Thoracic aorta (tissue), 2 donors: ENCODE measurements around the gene PTRH1. TPM values are rescaled to one million over a fixed set of nuclear protein-coding genes. Genes with fewer than 3 reads are reported as not detected.

Experiments
- ATAC-seq: fragments of 150-250 bp; one replicate; pipeline ENCODE4 v1.8.0; 2017; ENCODE audit warnings: low read depth; ENCODE audit not compliant: insufficient number of reproducible peaks, low FRiP score
- DNase-seq: peaks from one replicate; pipeline ENCODE4 v3.0.0-alpha.2; 2020; ENCODE audit warnings: low spot score
- H3K27ac ChIP-seq, 2 donors: fragments of 200-600 bp; sonication (generic); 1 replicate in 1 of 2; 2 replicates in 1 of 2; pipeline ENCODE4 v1.5.1; 2016; ENCODE audit warnings: mild to moderate bottlenecking in 2 of 2, moderate library complexity in 2 of 2
- H3K27me3 ChIP-seq: fragments of 200-600 bp; sonication (generic); replicated peaks from 2 replicates; pipeline ENCODE4 v1.6.0; 2016; ENCODE audit warnings: mild to moderate bottlenecking; ENCODE audit not compliant: insufficient read depth
- H3K36me3 ChIP-seq: fragments of 200-600 bp; sonication (generic); one replicate; pipeline ENCODE4 v1.5.1; 2016
- H3K4me1 ChIP-seq, 2 donors: fragments of 200-600 bp; sonication (generic); 1 replicate in 1 of 2; 2 replicates in 1 of 2; pipeline versions ENCODE4 v1.5.1 to v1.6.0; 2016; ENCODE audit warnings: low read depth in 2 of 2, mild to moderate bottlenecking in 1 of 2; ENCODE audit not compliant: control insufficient read depth in 1 of 2
- H3K4me3 ChIP-seq: fragments of 200-600 bp; sonication (generic); 2 replicates; pipeline ENCODE4 v1.5.1; 2016; ENCODE audit warnings: mild to moderate bottlenecking
- H3K9me3 ChIP-seq: fragments of 200-600 bp; sonication (generic); 2 replicates; pipeline ENCODE4 v1.5.1; 2016
- total RNA-seq, 2 donors: library from RNA; depleted of rRNA; stranded (reverse); fragments of >200 nt; gene quantifications; one replicate each; pipeline versions ENCODE4 v1.1.0 to v1.2.3, GENCODE V29; 2016
- TF ChIP-seq, protein P1 (sequence below): fragments of 200-600 bp; sonication (generic); IDR thresholded peaks from one replicate; pipeline ENCODE4 v1.5.1; 2019; ENCODE audit warnings: antibody characterized with exemption

PTRH1 gene
- total RNA-seq, 2 donors from 2014 or later: 9.3 to 25.9 TPM

DNA sequence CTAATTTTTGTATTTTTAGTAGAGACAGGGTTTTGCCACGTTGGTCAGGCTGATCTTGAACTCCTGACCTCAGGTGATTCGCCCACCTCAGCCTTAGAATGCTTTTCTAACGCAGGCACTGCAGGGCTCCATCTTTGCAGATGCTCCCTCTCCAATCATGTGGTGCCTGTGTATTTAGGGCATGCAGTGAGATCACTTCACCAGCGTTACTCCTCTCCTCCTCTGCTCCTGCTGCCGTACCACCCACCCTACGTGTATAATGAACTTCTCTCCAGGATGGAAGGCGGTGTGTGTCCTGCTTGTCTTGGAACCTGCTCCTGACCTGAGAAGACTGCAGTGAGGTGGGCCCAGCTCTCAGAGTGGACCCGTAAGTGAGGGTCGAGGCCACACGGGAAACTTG lies 22.3 kb downstream of the PTRH1 start:
- TF ChIP-seq, protein P1, sequence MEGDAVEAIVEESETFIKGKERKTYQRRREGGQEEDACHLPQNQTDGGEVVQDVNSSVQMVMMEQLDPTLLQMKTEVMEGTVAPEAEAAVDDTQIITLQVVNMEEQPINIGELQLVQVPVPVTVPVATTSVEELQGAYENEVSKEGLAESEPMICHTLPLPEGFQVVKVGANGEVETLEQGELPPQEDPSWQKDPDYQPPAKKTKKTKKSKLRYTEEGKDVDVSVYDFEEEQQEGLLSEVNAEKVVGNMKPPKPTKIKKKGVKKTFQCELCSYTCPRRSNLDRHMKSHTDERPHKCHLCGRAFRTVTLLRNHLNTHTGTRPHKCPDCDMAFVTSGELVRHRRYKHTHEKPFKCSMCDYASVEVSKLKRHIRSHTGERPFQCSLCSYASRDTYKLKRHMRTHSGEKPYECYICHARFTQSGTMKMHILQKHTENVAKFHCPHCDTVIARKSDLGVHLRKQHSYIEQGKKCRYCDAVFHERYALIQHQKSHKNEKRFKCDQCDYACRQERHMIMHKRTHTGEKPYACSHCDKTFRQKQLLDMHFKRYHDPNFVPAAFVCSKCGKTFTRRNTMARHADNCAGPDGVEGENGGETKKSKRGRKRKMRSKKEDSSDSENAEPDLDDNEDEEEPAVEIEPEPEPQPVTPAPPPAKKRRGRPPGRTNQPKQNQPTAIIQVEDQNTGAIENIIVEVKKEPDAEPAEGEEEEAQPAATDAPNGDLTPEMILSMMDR: no peak
- H3K9me3 ChIP-seq: no peaks in the 10 kb centered on the region
- peaks cover 8% of the 10 kb centered on the region for H3K36me3 ChIP-seq
- H3K4me1 ChIP-seq: no peaks in the 10 kb centered on the region
- no peak overlapping the region for H3K27ac ChIP-seq
- no peak for DNase-seq
- no peak for ATAC-seq
- H3K27me3 ChIP-seq: no peaks in the 10 kb centered on the region
- no peak overlapping the region for H3K4me3 ChIP-seq

DNA sequence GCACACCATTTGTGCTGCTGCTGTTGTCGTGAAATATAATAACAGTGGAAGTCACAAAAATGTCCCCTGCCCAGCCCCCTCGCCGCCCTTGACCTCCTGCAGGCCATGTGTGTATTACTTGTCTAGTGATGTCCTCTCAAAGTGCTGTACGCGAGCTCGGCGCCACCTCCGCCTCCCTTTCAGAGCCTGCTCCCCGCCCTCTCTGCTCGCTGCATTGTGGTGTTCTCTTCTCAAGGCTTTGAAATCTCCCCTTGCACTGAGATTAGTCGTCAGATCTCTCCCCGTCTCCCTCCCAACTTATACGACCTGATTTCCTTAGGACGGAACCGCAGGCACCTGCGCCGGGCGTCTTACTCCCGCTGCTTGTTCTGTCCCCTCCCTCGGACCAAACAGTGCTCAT lies 23.4 kb downstream of the PTRH1 start:
- Histone ChIP-seq H3K27me3 (no peaks in the 10 kb centered on the region), H3K4me1 (no peaks in the 10 kb centered on the region), H3K27ac (no peak overlapping the region), H3K4me3 (no peak overlapping the region), H3K36me3 (peaks cover 8% of the 10 kb centered on the region), H3K9me3 (no peaks in the 10 kb centered on the region)
- TF ChIP-seq, protein P1: no peak
- no peak for ATAC-seq
- DNase-seq: no peak

DNA sequence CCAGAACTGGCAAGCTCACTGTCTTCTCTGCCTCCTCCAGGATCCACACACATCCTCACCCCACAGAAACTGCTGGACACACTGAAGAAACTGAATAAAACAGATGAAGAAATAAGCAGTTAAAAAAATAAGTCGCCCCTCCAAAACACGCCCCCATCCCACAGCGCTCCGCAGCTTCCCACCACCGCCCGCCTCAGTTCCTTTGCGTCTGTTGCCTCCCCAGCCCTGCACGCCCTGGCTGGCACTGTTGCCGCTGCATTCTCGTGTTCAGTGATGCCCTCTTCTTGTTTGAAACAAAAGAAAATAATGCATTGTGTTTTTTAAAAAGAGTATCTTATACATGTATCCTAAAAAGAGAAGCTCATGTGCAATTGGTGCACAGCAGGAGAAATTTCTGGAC lies 24.7 kb downstream of the PTRH1 start:
- Histone ChIP-seq H3K9me3 (no peaks in the 10 kb centered on the region), H3K36me3 (peaks cover 8% of the 10 kb centered on the region), H3K27ac (no peak overlapping the region), H3K27me3 (no peaks in the 10 kb centered on the region), H3K4me1 (no peaks in the 10 kb centered on the region), H3K4me3 (no peak overlapping the region)
- no peak for ATAC-seq
- DNase-seq: no peak
- TF ChIP-seq, protein P1: no peak

DNA sequence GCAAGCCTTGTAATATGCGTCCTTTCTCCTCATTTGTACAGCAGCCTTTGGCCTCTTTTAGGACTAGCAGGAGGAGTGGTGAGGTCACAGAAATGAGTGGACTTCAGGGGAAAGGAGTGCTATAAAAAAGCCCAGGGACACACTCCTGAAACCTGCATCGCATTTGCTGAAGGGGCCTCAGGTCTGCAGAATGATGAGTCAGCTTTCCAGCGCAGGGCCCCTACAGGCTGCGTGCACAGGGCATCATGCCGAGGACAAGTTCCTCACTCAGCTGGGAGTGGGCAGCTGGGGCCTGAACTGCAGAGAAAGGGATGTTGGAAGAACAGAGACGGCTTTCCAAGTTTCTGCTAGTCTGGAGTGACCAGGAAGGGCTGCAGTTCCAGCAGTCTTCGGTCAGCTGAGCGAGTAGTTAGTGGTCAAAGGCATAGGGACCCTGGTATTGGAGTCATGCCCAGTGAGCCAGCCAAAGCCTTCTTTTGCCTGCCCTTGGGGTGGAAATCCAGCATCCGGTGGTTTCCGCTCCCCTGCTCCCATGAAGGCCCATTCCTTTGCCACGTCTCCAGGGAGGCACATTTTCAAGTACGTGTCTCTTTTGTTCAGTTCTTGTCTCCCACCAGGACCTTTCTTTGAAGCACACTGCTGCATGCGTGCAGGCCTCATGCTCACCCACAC lies 26.0 kb downstream of the PTRH1 start:
- Histone ChIP-seq H3K9me3 (no peaks in the 10 kb centered on the region), H3K27ac (no peak overlapping the region), H3K4me3 (no peak overlapping the region), H3K4me1 (no peaks in the 10 kb centered on the region), H3K36me3 (peaks cover 5% of the 10 kb centered on the region), H3K27me3 (no peaks in the 10 kb centered on the region)
- DNase-seq: no peak
- TF ChIP-seq, protein P1: no peak
- ATAC-seq: no peak

DNA sequence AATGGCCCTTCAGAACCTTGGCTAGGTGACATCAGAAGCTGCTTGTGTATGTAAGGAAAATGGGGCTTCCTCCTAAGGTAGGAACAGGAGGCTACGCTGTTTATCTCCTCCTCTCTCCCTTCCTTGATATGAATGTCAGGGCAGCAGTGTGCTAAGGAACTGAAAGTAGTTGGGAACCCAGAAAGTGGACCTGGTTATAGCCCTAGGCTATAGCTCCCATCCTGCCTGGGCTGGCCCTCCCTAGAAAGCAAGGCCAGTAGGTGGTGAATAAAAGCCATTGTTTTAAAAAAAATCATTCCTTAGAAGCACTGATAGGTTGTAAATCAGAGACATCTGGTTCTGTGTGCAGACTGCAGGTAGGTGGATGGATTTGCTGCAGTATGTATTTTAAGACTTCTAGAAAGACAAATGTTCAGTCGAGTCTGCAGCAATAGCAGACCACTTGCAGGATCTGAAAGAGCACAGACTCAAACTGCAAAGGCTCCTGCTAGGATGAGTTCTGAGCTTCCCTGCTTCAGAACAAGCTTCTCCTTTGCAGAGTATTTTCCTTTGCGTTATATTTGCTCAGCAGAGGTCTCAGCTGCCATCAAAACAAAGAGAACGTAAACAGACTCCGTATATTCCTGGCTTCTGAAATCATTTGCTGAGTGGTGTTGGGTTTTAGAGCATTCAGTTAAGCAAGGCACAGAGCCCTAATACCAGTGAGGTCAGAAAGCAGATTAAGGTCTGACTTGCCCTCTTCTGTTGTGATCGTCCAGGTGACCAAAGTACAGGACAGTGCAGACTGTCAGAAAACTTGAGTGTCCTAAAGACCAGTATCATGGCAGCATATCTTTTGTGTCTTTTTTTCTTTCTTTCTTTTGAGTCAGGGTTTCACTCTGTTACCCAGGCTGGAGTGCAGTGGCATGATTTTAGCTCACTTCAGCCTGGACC lies 28.7 kb downstream of the PTRH1 start:
- H3K4me3 ChIP-seq: no peak overlapping the region
- ATAC-seq: no peak
- no peaks in the 10 kb centered on the region for H3K4me1 ChIP-seq
- H3K27ac ChIP-seq: no peak overlapping the region
- H3K36me3 ChIP-seq: peaks cover 6% of the 10 kb centered on the region
- no peak for DNase-seq
- no peaks in the 10 kb centered on the region for H3K27me3 ChIP-seq
- no peaks in the 10 kb centered on the region for H3K9me3 ChIP-seq
- TF ChIP-seq, protein P1: no peak
